Sigmoid colon (tissue), 7 donors: ENCODE measurements around the gene STAB1. TPM values are rescaled to one million over a fixed set of nuclear protein-coding genes. Genes with fewer than 3 reads are reported as not detected.

ENCODE experiments used
- DNase-seq: peaks from one replicate; pipeline ENCODE4 v3.0.0-alpha.2; 2019
- H3K27ac ChIP-seq, 4 donors: fragments of 200-600 bp; sonication (generic); one replicate each; pipeline ENCODE4 v1.5.1; 2016 to 2019; ENCODE audit warnings: mild to moderate bottlenecking in 1 of 4
- H3K27me3 ChIP-seq, 3 donors: fragments of 200-600 bp; sonication (generic); one replicate each; pipeline ENCODE4 v1.5.1; 2019; ENCODE audit warnings: mild to moderate bottlenecking in 1 of 3
- H3K36me3 ChIP-seq, 4 donors: fragments of 200-600 bp; sonication (generic); one replicate each; pipeline ENCODE4 v1.5.1; 2016 to 2019
- H3K4me1 ChIP-seq, 4 donors: fragments of 200-600 bp; sonication (generic); one replicate each; pipeline ENCODE4 v1.5.1; 2017 to 2019
- H3K4me3 ChIP-seq, 4 donors: fragments of 200-600 bp; sonication (generic); one replicate each; pipeline ENCODE4 v1.5.1; 2017 to 2019; ENCODE audit warnings: mild to moderate bottlenecking in 2 of 4, moderate library complexity in 1 of 4
- H3K9me3 ChIP-seq, 4 donors: fragments of 200-600 bp in 3 of 4; sonication (generic) in 3 of 4; one replicate each; pipeline versions ENCODE4 v1.5.1 to v1.6.1; 2013 to 2019
- CTCF ChIP-seq, 4 experiments: fragments of 450-650 bp in 3 of 4; fragments of 200-600 bp in 1 of 4; IDR thresholded peaks; one replicate each; pipeline ENCODE4 v1.5.1; 2016 to 2019; ENCODE audit warnings: antibody characterized with exemption in 4 of 4, mild to moderate bottlenecking in 3 of 4, moderate library complexity in 2 of 4
- EP300 ChIP-seq, 4 donors: sonication (generic); formaldehyde crosslinking; IDR thresholded peaks; one replicate each; pipeline ENCODE4 v1.6.1; 2017; ENCODE audit warnings: antibody characterized with exemption in 4 of 4
- POLR2A ChIP-seq, 2 donors: fragments of 450-650 bp; IDR thresholded peaks; one replicate each; pipeline ENCODE4 v1.6.1; 2016; ENCODE audit warnings: antibody characterized with exemption in 2 of 2, mild to moderate bottlenecking in 2 of 2, moderate library complexity in 2 of 2
- POLR2AphosphoS5 ChIP-seq, 4 donors: sonication (generic); formaldehyde crosslinking; IDR thresholded peaks; one replicate each; pipeline ENCODE4 v1.6.1; 2017; ENCODE audit warnings: antibody characterized with exemption in 4 of 4
- WGBS, 2 donors: extraction: QIAGEN DNeasy Blood & Tissue Kit; methylation state at CpG; one replicate each; pipeline ENCODE4 v1.1.7; 2013; 5-methylcytosine and 5-hydroxymethylcytosine counted together
- intact Hi-C: fragments of 100-400 bp; cut with DNase I; formaldehyde crosslinking; loops from one replicate; pipeline ENCODE4 v1.15.1; 2023
- polyA plus RNA-seq, 3 donors: library from polyadenylated mRNA; stranded (reverse); fragments of 200-250 nt; gene quantifications; one replicate each; pipeline ENCODE4 v1.2.3, GENCODE V29; 2013
- total RNA-seq, 4 donors: library from RNA; depleted of rRNA; stranded (reverse); fragments of >200 nt; gene quantifications; one replicate each; pipeline ENCODE4 v1.1.0, GENCODE V29; 2016
- donor health status: healthy with polysubstance abuse.
- donor health status: Bipolar disorder and iron deficiency.
- donor health status: healthy.

The STAB1 gene
- total and polyA plus RNA-seq, 7 donors = 18.0 to 138 (median 92.0) TPM

DNA sequence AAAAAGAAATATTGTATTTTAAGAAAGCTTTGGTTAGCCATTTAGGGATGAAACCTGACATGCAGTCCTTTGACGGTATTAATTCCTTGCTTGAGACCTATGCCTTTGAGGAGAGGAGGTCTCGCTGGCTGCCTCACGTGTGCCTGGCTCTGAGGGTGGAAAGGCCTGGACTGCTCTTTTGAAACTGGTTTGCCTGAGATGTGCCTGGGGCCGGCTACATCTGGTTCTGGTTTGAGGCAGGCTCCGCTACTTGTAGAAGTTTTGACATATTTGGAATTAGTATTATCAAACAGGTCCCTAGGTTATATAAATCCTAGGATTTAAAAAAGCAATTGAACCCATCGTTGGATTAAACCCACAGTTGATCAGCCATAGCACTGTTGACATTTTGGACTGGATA lies 33.3 kb upstream of the STAB1 start:
- DNase-seq = no peak
- Histone ChIP-seq H3K4me1 (peaks cover 0 to 15% (median 11%) of the 10 kb centered on the region in 4 donors), H3K36me3 (peaks cover 0 to 80% (median 36%) of the 10 kb centered on the region in 4 donors), H3K27ac (peak overlapping the region in 1 of 4 donors; percentile 17), H3K4me3 (no peak overlapping the region), H3K9me3 (no peaks in the 10 kb centered on the region), H3K27me3 (no peaks in the 10 kb centered on the region)
- no peak for TF ChIP-seq CTCF (IDR thresholded peaks at IDR 0.05)
- no peak for TF ChIP-seq POLR2A (IDR thresholded peaks at IDR 0.05)
- TF ChIP-seq EP300 (IDR thresholded peaks at IDR 0.05) = no peak
- TF ChIP-seq POLR2AphosphoS5 (IDR thresholded peaks at IDR 0.05) = no peak
- WGBS, 2 donors = 90 to 93% methylated on average over 6 of the region's 6 CpGs
- intact Hi-C loops = no loop called here

DNA sequence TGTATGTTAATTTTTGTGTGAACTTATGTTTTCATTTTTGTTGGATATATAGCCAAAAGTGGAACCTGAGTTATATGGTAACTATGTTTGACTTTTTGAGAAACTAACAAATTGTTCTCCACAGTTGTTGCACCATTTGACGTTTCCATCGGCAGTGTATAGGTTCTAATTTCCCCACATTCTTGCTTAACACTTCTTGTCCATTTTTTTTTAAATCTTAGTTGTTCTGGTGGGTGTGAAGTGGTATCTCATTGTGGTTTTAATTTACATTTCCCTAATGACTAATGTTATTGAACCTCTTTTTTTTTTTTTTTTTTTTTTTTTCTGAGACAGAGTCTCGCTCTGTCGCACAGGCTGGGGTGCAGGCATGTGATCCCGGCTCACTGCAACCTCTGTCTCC lies 31.7 kb upstream of the STAB1 start:
- 84 to 95% methylated on average over 5 of the region's 5 CpGs for WGBS, 2 donors
- Histone ChIP-seq H3K4me1 (peaks cover 0 to 16% (median 7%) of the 10 kb centered on the region in 4 donors), H3K9me3 (no peaks in the 10 kb centered on the region), H3K36me3 (peaks cover 0 to 76% (median 27%) of the 10 kb centered on the region in 4 donors), H3K27me3 (no peaks in the 10 kb centered on the region), H3K4me3 (no peak overlapping the region), H3K27ac (no peak overlapping the region)
- intact Hi-C loops = no loop called here
- DNase-seq = no peak
- TF ChIP-seq POLR2AphosphoS5 (IDR thresholded peaks at IDR 0.05) (no peak), CTCF (IDR thresholded peaks at IDR 0.05) (no peak), POLR2A (IDR thresholded peaks at IDR 0.05) (no peak), EP300 (IDR thresholded peaks at IDR 0.05) (no peak)

DNA sequence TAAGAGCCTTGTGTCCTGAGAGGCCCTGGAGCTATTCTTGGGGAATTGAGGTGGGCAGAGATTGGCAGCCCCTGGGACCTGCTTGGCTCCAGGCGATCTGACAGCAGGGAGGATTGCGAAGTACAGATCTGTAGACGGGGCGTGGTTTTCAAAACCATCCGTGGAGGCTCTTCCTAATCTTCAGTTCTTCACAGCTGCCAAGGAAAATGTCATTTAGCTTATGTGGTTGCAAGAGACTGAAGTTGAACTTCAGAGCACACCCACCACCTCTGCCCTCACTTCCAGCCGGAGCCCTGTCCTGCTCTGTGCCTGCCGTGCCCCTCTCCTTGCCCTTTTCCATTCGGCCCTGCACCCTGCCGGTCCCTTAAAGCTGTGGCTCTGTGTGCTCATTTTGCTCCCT lies 26.8 kb upstream of the STAB1 start:
- Histone ChIP-seq H3K9me3 (no peaks in the 10 kb centered on the region), H3K27ac (peak overlapping the region in 3 of 4 donors; percentile 0 to 48 (median 34)), H3K4me1 (peaks cover 0 to 23% (median 14%) of the 10 kb centered on the region in 4 donors), H3K36me3 (peaks cover 11 to 57% (median 14%) of the 10 kb centered on the region in 4 donors), H3K27me3 (no peaks in the 10 kb centered on the region), H3K4me3 (no peak overlapping the region)
- intact Hi-C loops = no loop called here
- WGBS, 2 donors = 72 to 79% methylated on average over 9 of the region's 9 CpGs
- no peak for DNase-seq
- TF ChIP-seq CTCF (IDR thresholded peaks at IDR 0.05) = no peak
- TF ChIP-seq EP300 (IDR thresholded peaks at IDR 0.05) = no peak
- no peak for TF ChIP-seq POLR2A (IDR thresholded peaks at IDR 0.05)
- no peak for TF ChIP-seq POLR2AphosphoS5 (IDR thresholded peaks at IDR 0.05)

- intact Hi-C loops = no loop called here
- DNase-seq = no peak
- H3K27ac ChIP-seq = peak overlapping the region; percentile 0 to 48 (median 18)
- H3K9me3 ChIP-seq = no peaks in the 10 kb centered on the region
- H3K4me1 ChIP-seq = peaks cover 0 to 23% (median 14%) of the 10 kb centered on the region in 4 donors
- H3K4me3 ChIP-seq = no peak overlapping the region
- TF ChIP-seq POLR2A (IDR thresholded peaks at IDR 0.05) (no peak), EP300 (IDR thresholded peaks at IDR 0.05) (no peak), POLR2AphosphoS5 (IDR thresholded peaks at IDR 0.05) (no peak), CTCF (IDR thresholded peaks at IDR 0.05) (no peak)
- no peaks in the 10 kb centered on the region for H3K27me3 ChIP-seq
- 78 to 88% methylated on average over 5 of the region's 5 CpGs for WGBS, 2 donors
- H3K36me3 ChIP-seq = peaks cover 18 to 57% (median 20%) of the 10 kb centered on the region in 4 donors
These were observed 26.1 kb upstream of the STAB1 start for GRCh38 chr3:52469001-52469400.

- Histone ChIP-seq H3K9me3 (no peaks in the 10 kb centered on the region), H3K27me3 (no peaks in the 10 kb centered on the region), H3K27ac (no peak overlapping the region), H3K4me1 (peaks cover 0 to 23% (median 11%) of the 10 kb centered on the region in 4 donors), H3K4me3 (no peak overlapping the region), H3K36me3 (peaks cover 34 to 59% (median 36%) of the 10 kb centered on the region in 4 donors)
- DNase-seq = no peak
- 97% methylated on average over 4 of the region's 4 CpGs for WGBS, 2 donors
- no peak for TF ChIP-seq EP300 (IDR thresholded peaks at IDR 0.05)
- TF ChIP-seq POLR2A (IDR thresholded peaks at IDR 0.05) = no peak
- no peak for TF ChIP-seq POLR2AphosphoS5 (IDR thresholded peaks at IDR 0.05)
- no peak for TF ChIP-seq CTCF (IDR thresholded peaks at IDR 0.05)
- intact Hi-C loops = loop anchor here (5.0 kb wide), 1 partner anchor 66 kb away; the partner anchor contains the start of gene UQCC5
These were observed 24.2 kb upstream of the STAB1 start for GRCh38 chr3:52470920-52471319.
